Loucy (cell line): ENCODE results near the gene CAPN1.
A peak's percentile ranks its signal among the peaks of the same experiment; 100 is the strongest.

Experiments used
- H2AFZ ChIP-seq: fragments of 200-600 bp; sonication (generic); 2 replicates; pipeline ENCODE4 v1.6.0; 2016; ENCODE audit warnings: antibody characterized with exemption, mild to moderate bottlenecking, low read length, moderate library complexity
- H3F3A ChIP-seq: fragments of 200-600 bp; 2 replicates; pipeline ENCODE4 v1.6.0; 2016; ENCODE audit warnings: antibody characterized with exemption, low read depth, mild to moderate bottlenecking
- H3K27me3 ChIP-seq: fragments of 200-600 bp; sonication (generic); 2 replicates; pipeline ENCODE4 v1.6.1; 2014; ENCODE audit warnings: low read length, mild to moderate bottlenecking; ENCODE audit not compliant: insufficient read depth, poor library complexity, severe bottlenecking
- H3K36me3 ChIP-seq: fragments of 200-600 bp; sonication (generic); 2 replicates; pipeline ENCODE4 v1.6.1; 2016; ENCODE audit warnings: low read length; ENCODE audit not compliant: insufficient read depth
- H3K4me1 ChIP-seq: fragments of 200-600 bp; sonication (generic); 2 replicates; pipeline ENCODE4 v1.5.1; 2014; ENCODE audit warnings: low read length, mild to moderate bottlenecking; ENCODE audit not compliant: insufficient read depth, poor library complexity, severe bottlenecking
- H3K4me2 ChIP-seq: fragments of 200-600 bp; sonication (generic); 2 replicates; pipeline ENCODE4 v1.6.0; 2014; ENCODE audit warnings: antibody characterized with exemption, low read length, low read depth, mild to moderate bottlenecking; ENCODE audit not compliant: poor library complexity, severe bottlenecking
- H3K4me3 ChIP-seq: fragments of 200-600 bp; sonication (generic); 2 replicates; pipeline ENCODE4 v1.5.1; 2014; ENCODE audit warnings: low read length, mild to moderate bottlenecking, mixed read lengths; ENCODE audit not compliant: poor library complexity, severe bottlenecking
- H3K79me2 ChIP-seq: fragments of 200-600 bp; sonication (generic); 2 replicates; pipeline ENCODE4 v1.6.1; 2014; ENCODE audit warnings: low read length; ENCODE audit not compliant: insufficient read depth
- H3K9ac ChIP-seq: fragments of 200-600 bp; sonication (generic); 2 replicates; pipeline ENCODE4 v1.6.0; 2014; ENCODE audit warnings: mild to moderate bottlenecking, low read depth, low read length, moderate library complexity; ENCODE audit not compliant: poor library complexity, severe bottlenecking
- H3K9me2 ChIP-seq: fragments of 200-600 bp; sonication (generic); replicated peaks from 2 replicates; pipeline ENCODE4 v1.6.1; 2016; ENCODE audit warnings: low read depth, low read length, mixed read lengths
- H3K9me3 ChIP-seq: fragments of 200-600 bp; sonication (generic); 2 replicates; pipeline ENCODE4 v1.6.1; 2014; ENCODE audit warnings: mild to moderate bottlenecking, antibody characterized with exemption, low read length, low read depth; ENCODE audit not compliant: insufficient read depth
- H4K20me1 ChIP-seq: fragments of 200-600 bp; sonication (generic); 2 replicates; pipeline ENCODE4 v1.6.0; 2014; ENCODE audit warnings: antibody characterized with exemption, low read length, mild to moderate bottlenecking; ENCODE audit not compliant: insufficient read depth, poor library complexity, severe bottlenecking
- CTCF ChIP-seq: fragments of 200-600 bp; sonication (generic); conservative IDR thresholded peaks from 2 replicates; pipeline ENCODE4 v1.5.1; 2014; ENCODE audit warnings: mild to moderate bottlenecking, antibody characterized with exemption, low read length
- EZH2phosphoT487 ChIP-seq: fragments of 200-600 bp; IDR thresholded peaks from 2 replicates; pipeline ENCODE4 v1.6.1; 2018; ENCODE audit warnings: antibody characterized with exemption, mild to moderate bottlenecking, moderate library complexity, borderline replicate concordance

CAPN1 gene

GRCh38 chr11:65210748-65211147 lies 29.0 kb downstream of the CAPN1 start:
- Histone ChIP-seq H3F3A (peaks cover 5% of the 10 kb centered on the region; the same call in 1 of the 2 replicates), H3K9me2 (no peaks in the 10 kb centered on the region), H3K27me3 (no peaks in the 10 kb centered on the region), H3K36me3 (peaks cover 31% of the 10 kb centered on the region; the same call in 1 of the 2 replicates), H2AFZ (no peak overlapping the region), H3K4me3 (no peak overlapping the region), H3K79me2 (peaks cover 17% of the 10 kb centered on the region), H3K9me3 (no peaks in the 10 kb centered on the region), H3K4me1 (peaks cover 51% of the 10 kb centered on the region), H4K20me1 (no peaks in the 10 kb centered on the region), H3K4me2 (no peak overlapping the region), H3K9ac (no peak overlapping the region)
- TF ChIP-seq CTCF, result no peak
- no peak for TF ChIP-seq EZH2phosphoT487

- peak overlapping the region; percentile 98 for H3K9ac ChIP-seq
- H3F3A ChIP-seq, result peaks cover 5% of the 10 kb centered on the region; the same call in 1 of the 2 replicates
- peaks cover 23% of the 10 kb centered on the region; the same call in 1 of the 2 replicates for H3K36me3 ChIP-seq
- H3K9me2 ChIP-seq, result no peaks in the 10 kb centered on the region
- TF ChIP-seq CTCF, result no peak
- TF ChIP-seq EZH2phosphoT487, result no peak
- H2AFZ ChIP-seq, result no peak overlapping the region
- no peaks in the 10 kb centered on the region for H3K27me3 ChIP-seq
- H3K4me2 ChIP-seq, result no peak overlapping the region
- no peaks in the 10 kb centered on the region for H4K20me1 ChIP-seq
- H3K9me3 ChIP-seq, result no peaks in the 10 kb centered on the region
- peaks cover 21% of the 10 kb centered on the region for H3K79me2 ChIP-seq
- peaks cover 52% of the 10 kb centered on the region for H3K4me1 ChIP-seq
- no peak overlapping the region for H3K4me3 ChIP-seq
Observed at GRCh38 chr11:65211293-65212105, 29.8 kb downstream of the CAPN1 start.

- Histone ChIP-seq H3K9ac (peak overlapping the region; percentile 98), H3K4me2 (peak overlapping the region; percentile 96), H3K36me3 (peaks cover 19% of the 10 kb centered on the region; the same call in 1 of the 2 replicates), H3K4me1 (peaks cover 57% of the 10 kb centered on the region), H3K9me3 (no peaks in the 10 kb centered on the region), H3K4me3 (peak overlapping the region; percentile 91), H3K9me2 (no peaks in the 10 kb centered on the region), H3K79me2 (peaks cover 27% of the 10 kb centered on the region), H3F3A (peaks cover 5% of the 10 kb centered on the region; the same call in 1 of the 2 replicates), H3K27me3 (no peaks in the 10 kb centered on the region), H2AFZ (no peak overlapping the region), H4K20me1 (peaks cover 5% of the 10 kb centered on the region)
- TF ChIP-seq CTCF (no peak), EZH2phosphoT487 (no peak)
Observed at GRCh38 chr11:65212226-65212801, 30.6 kb downstream of the CAPN1 start.
